ENCODE results near the gene HMGN3.

- TF ChIP-seq POLR2AphosphoS5 (IDR thresholded peaks at IDR 0.05; ENCODE audit: low read depth, low read length) = no peak
- TF ChIP-seq SIN3A (IDR thresholded peaks at IDR 0.05; ENCODE audit: borderline replicate concordance, insufficient read depth, low read length) = no peak
- TF ChIP-seq, protein P1, sequence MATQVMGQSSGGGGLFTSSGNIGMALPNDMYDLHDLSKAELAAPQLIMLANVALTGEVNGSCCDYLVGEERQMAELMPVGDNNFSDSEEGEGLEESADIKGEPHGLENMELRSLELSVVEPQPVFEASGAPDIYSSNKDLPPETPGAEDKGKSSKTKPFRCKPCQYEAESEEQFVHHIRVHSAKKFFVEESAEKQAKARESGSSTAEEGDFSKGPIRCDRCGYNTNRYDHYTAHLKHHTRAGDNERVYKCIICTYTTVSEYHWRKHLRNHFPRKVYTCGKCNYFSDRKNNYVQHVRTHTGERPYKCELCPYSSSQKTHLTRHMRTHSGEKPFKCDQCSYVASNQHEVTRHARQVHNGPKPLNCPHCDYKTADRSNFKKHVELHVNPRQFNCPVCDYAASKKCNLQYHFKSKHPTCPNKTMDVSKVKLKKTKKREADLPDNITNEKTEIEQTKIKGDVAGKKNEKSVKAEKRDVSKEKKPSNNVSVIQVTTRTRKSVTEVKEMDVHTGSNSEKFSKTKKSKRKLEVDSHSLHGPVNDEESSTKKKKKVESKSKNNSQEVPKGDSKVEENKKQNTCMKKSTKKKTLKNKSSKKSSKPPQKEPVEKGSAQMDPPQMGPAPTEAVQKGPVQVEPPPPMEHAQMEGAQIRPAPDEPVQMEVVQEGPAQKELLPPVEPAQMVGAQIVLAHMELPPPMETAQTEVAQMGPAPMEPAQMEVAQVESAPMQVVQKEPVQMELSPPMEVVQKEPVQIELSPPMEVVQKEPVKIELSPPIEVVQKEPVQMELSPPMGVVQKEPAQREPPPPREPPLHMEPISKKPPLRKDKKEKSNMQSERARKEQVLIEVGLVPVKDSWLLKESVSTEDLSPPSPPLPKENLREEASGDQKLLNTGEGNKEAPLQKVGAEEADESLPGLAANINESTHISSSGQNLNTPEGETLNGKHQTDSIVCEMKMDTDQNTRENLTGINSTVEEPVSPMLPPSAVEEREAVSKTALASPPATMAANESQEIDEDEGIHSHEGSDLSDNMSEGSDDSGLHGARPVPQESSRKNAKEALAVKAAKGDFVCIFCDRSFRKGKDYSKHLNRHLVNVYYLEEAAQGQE (IDR thresholded peaks at IDR 0.05; ENCODE audit: insufficient read depth in 1 of 2, low read depth in 2 of 2, low read length in 2 of 2) = no peak
- no peak for TF ChIP-seq TAF1 (IDR thresholded peaks at IDR 0.05; ENCODE audit: borderline replicate concordance, insufficient read depth, low read length)
Measured at GRCh38 chr6:79263359-79263758, 28.9 kb upstream of the HMGN3 start.
